Measurements from ENCODE around the gene LINS1. TPM values are rescaled to one million over a fixed set of nuclear protein-coding genes. Genes with fewer than 3 reads are reported as not detected.

LINS1 gene
- total and polyA plus RNA-seq, 2 donors (not counting 3 experiments of a cell fraction or from before 2014, with no cell fraction given), result 6.9 to 14.7 TPM

DNA sequence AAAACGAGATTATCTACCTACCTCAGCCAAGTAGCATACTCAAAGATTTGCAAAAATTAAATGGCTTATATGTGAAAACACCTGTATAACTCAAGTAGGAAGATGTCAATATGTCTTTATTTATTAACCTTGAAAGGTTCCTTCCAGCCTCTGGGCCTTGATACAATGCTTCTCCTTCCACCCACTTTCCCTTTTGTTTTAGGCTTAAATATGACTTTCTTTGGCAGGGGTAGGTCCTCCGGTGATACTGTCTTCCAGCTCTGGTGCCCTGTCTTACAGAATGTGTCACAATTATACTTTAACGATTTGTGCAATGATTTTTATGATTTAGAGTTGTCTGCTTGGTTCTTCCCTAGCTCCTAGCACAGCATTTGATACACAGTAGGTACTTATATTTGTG is 4.1 kb downstream of the LINS1 start:
- Histone ChIP-seq H3K9me1 (replicated peaks; ENCODE audit: control insufficient read depth, extremely low read depth, insufficient read depth, low read length) (no peaks in the 10 kb centered on the region), H3K9ac (replicated peaks; ENCODE audit: extremely low read depth, insufficient read depth, low read length) (no peak overlapping the region), H3K4me3 (replicated peaks in 1 of 3; ENCODE audit: insufficient read depth in 1 of 3, low read depth in 1 of 3, low read length in 3 of 3) (no peak overlapping the region), H3K36me3 (ENCODE audit: control insufficient read depth in 2 of 2, extremely low read depth in 1 of 2, insufficient read depth in 2 of 2, low read length in 2 of 2) (no peaks in the 10 kb centered on the region), H3K79me2 (ENCODE audit: control insufficient read depth, insufficient read depth, low read length) (peaks cover 80% of the 10 kb centered on the region), H2AFZ (ENCODE audit: low read depth, low read length) (no peak overlapping the region), H4K20me1 (replicated peaks; ENCODE audit: control insufficient read depth, extremely low read depth, insufficient read depth, low read length) (peaks cover 1% of the 10 kb centered on the region), H3K27ac (ENCODE audit: insufficient read depth, low read depth, low read length) (no peak overlapping the region), H3K4me2 (ENCODE audit: insufficient read depth, low read length) (no peak overlapping the region), H3K9me3 (replicated peaks; ENCODE audit: control insufficient read depth, insufficient read depth, low read length) (no peaks in the 10 kb centered on the region), H3K27me3 (ENCODE audit: control insufficient read depth in 2 of 2, insufficient read depth in 2 of 2, low read length in 2 of 2) (no peaks in the 10 kb centered on the region), H3K4me1 (ENCODE audit: control insufficient read depth, extremely low read depth, insufficient read depth, low read length) (peaks cover 8% of the 10 kb centered on the region)
- DNase-seq (ENCODE audit: low read depth, low spot score) (no peak), FAIRE-seq (no peak)
- ChIA-PET POLR2A (no interaction called here), CTCF (interaction anchor here (1.0 to 1.2 kb wide), 2 partner anchors 25 to 248 kb away, joined by 3 to 4 read pairs; no protein-coding TSS in a partner anchor)
- intact Hi-C loops (cut with micrococcal nuclease), result no loop called here
- dilution Hi-C loops (cut with MboI; ENCODE audit: extremely low pct_ligation_motif_present, low sequenced_read_pairs), result no loop called here
- TF ChIP-seq GATA2 (IDR thresholded peaks at IDR 0.05; ENCODE audit: insufficient read depth, insufficient read length, low read depth, low read length) (no peak), EZH2 (IDR thresholded peaks at IDR 0.05; ENCODE audit: borderline replicate concordance, low read depth, low read length, severe bottlenecking) (no peak), POLR2A (IDR thresholded peaks at IDR 0.05; ENCODE audit: low read depth, low read length) (no peak), MAX (IDR thresholded peaks at IDR 0.05; ENCODE audit: insufficient read depth, insufficient read length) (no peak), JUN (IDR thresholded peaks at IDR 0.05; ENCODE audit: borderline replicate concordance, insufficient read depth, insufficient read length, low read depth) (no peak), FOS (IDR thresholded peaks at IDR 0.05; ENCODE audit: borderline replicate concordance, insufficient read depth, low read length) (no peak), MYC (IDR thresholded peaks at IDR 0.05; ENCODE audit: low read depth, low read length) (no peak), POLR2AphosphoS5 (IDR thresholded peaks at IDR 0.05; ENCODE audit: insufficient read depth, low read depth, low read length) (no peak)
- TF ChIP-seq, protein P1, sequence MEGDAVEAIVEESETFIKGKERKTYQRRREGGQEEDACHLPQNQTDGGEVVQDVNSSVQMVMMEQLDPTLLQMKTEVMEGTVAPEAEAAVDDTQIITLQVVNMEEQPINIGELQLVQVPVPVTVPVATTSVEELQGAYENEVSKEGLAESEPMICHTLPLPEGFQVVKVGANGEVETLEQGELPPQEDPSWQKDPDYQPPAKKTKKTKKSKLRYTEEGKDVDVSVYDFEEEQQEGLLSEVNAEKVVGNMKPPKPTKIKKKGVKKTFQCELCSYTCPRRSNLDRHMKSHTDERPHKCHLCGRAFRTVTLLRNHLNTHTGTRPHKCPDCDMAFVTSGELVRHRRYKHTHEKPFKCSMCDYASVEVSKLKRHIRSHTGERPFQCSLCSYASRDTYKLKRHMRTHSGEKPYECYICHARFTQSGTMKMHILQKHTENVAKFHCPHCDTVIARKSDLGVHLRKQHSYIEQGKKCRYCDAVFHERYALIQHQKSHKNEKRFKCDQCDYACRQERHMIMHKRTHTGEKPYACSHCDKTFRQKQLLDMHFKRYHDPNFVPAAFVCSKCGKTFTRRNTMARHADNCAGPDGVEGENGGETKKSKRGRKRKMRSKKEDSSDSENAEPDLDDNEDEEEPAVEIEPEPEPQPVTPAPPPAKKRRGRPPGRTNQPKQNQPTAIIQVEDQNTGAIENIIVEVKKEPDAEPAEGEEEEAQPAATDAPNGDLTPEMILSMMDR (IDR thresholded peaks at IDR 0.05; ENCODE audit: extremely low read depth in 1 of 2, insufficient read depth in 1 of 2, low read depth in 1 of 2, low read length in 2 of 2), result no peak
- no TSS peak for BruUV-seq (replicated peaks)

Data from endothelial cell of umbilical vein (primary cell).